SK-N-SH (cell line): ENCODE data around the gene EDEM2. TPM values are rescaled to one million over a fixed set of nuclear protein-coding genes. Genes with fewer than 3 reads are reported as not detected.
"Not testable (repeated sequence)": the region's sequence is repeated elsewhere in the genome, so short reads cannot be mapped to it uniquely, and the experiment has no call there.

Experiments used
- CTCF ChIA-PET: fragments of 300-600, 350-600 bp; formaldehyde crosslinking; extraction: SDS; loops from one replicate; lab custom pipeline; 2021; lab: Yijun Ruan, JAX
- POLR2A ChIA-PET: fragments of 350-600 bp; sonication (Branson Sonifier 250); formaldehyde crosslinking; extraction: SDS; loops from one replicate; lab custom pipeline; 2020; ENCODE audit warnings: antibody characterized with exemption, inconsistent platforms; lab: Yijun Ruan, JAX
- DNase-seq: peaks from one replicate; pipeline ENCODE4 v3.0.0; 2012
- H2AFZ ChIP-seq: fragments of 200-600 bp; sonication (generic); 2 replicates; pipeline ENCODE4 v1.8.1; 2016; ENCODE audit warnings: antibody characterized with exemption, mild to moderate bottlenecking, low read depth
- H3F3A ChIP-seq: fragments of 200-600 bp; sonication (generic); replicated peaks from 2 replicates; pipeline ENCODE3; 2016; ENCODE audit warnings: antibody characterized with exemption, mild to moderate bottlenecking; ENCODE audit not compliant: insufficient read depth
- H3K27ac ChIP-seq, 2 experiments: fragments of 200-500 bp in 1 of 2; fragments of 200-600 bp in 1 of 2; sonication (Bioruptor generic) in 1 of 2; sonication (generic), shearing (Covaris generic) in 1 of 2; 2 replicates each; pipeline versions ENCODE4 v1.5.1 to v1.6.1; 2014 to 2016; ENCODE audit warnings: low read depth in 2 of 2, inconsistent platforms in 1 of 2, low read length in 1 of 2, mild to moderate bottlenecking in 1 of 2, mixed read lengths in 1 of 2
- H3K27me3 ChIP-seq: fragments of 200-600 bp; sonication (generic), shearing (Covaris generic); 2 replicates; pipeline ENCODE4 v1.6.1; 2016; ENCODE audit warnings: mixed run types; ENCODE audit not compliant: insufficient read depth
- H3K36me3 ChIP-seq, 2 experiments: fragments of 200-500 bp in 1 of 2; fragments of 200-600 bp in 1 of 2; sonication (Bioruptor generic) in 1 of 2; sonication (generic) in 1 of 2; replicated peaks in 1 of 2; 2 replicates each; pipeline versions ENCODE3 to v1.5.1; 2014 to 2016; ENCODE audit warnings: low read length in 1 of 2, mild to moderate bottlenecking in 1 of 2; ENCODE audit not compliant: insufficient read depth in 2 of 2, control insufficient read depth in 1 of 2
- H3K4me1 ChIP-seq, 2 experiments: fragments of 200-500 bp in 1 of 2; fragments of 200-600 bp in 1 of 2; sonication (Bioruptor generic) in 1 of 2; sonication (generic), shearing (Covaris generic) in 1 of 2; 2 replicates each; pipeline versions ENCODE4 v1.5.1 to v1.6.1; 2014 to 2016; ENCODE audit warnings: low read depth in 1 of 2, low read length in 1 of 2, mixed run types in 1 of 2; ENCODE audit not compliant: insufficient read depth in 2 of 2, control insufficient read depth in 1 of 2
- H3K4me2 ChIP-seq: fragments of 200-600 bp; sonication (generic), shearing (Covaris generic); 2 replicates; pipeline ENCODE4 v1.6.1; 2017; ENCODE audit warnings: mixed run types
- H3K4me3 ChIP-seq, 2 experiments: fragments of 200-500 bp in 1 of 2; fragments of 200-600 bp in 1 of 2; sonication (Bioruptor generic) in 1 of 2; sonication (generic), shearing (Covaris generic) in 1 of 2; 2 replicates each; pipeline versions ENCODE4 v1.5.1 to v1.8.1; 2014 to 2016; ENCODE audit warnings: low read depth in 2 of 2, inconsistent platforms in 1 of 2, low read length in 1 of 2, mild to moderate bottlenecking in 1 of 2, mixed read lengths in 1 of 2, moderate library complexity in 1 of 2
- H3K79me2 ChIP-seq: fragments of 200-600 bp; sonication (generic); 2 replicates; pipeline ENCODE4 v1.8.1; 2017; ENCODE audit warnings: mild to moderate bottlenecking; ENCODE audit not compliant: insufficient read depth
- H3K9ac ChIP-seq: fragments of 200-600 bp; sonication (generic); 2 replicates; pipeline ENCODE4 v1.6.1; 2017; ENCODE audit warnings: mixed run types
- H3K9me2 ChIP-seq: fragments of 200-600 bp; sonication (generic); 2 replicates; pipeline ENCODE4 v1.6.1; 2017; ENCODE audit warnings: mixed run types
- H3K9me3 ChIP-seq: fragments of 200-600 bp; sonication (generic); 2 replicates; pipeline ENCODE4 v1.6.1; 2017; ENCODE audit warnings: mixed run types, mild to moderate bottlenecking, moderate library complexity
- H4K20me1 ChIP-seq: fragments of 200-600 bp; sonication (generic); 2 replicates; pipeline ENCODE4 v1.6.1; 2017; ENCODE audit warnings: mild to moderate bottlenecking, mixed run types; ENCODE audit not compliant: insufficient read depth
- CHD2 ChIP-seq: fragments of 150-350 bp; IDR thresholded peaks from 2 replicates; pipeline ENCODE4 v1.6.1; 2018; ENCODE audit warnings: low read length; ENCODE audit not compliant: partially characterized antibody
- ELF1 ChIP-seq: IDR thresholded peaks from 2 replicates; pipeline ENCODE4 v1.4.0; 2012
- FOXJ3 ChIP-seq: sonication (generic); formaldehyde crosslinking; IDR thresholded peaks from 2 replicates; pipeline ENCODE4 v1.5.1; 2020; ENCODE audit warnings: mild to moderate bottlenecking, missing genetic modification reagents
- GABPA ChIP-seq: IDR thresholded peaks from 2 replicates; pipeline ENCODE4 v1.4.0; 2012; ENCODE audit warnings: low read depth, mild to moderate bottlenecking
- GATA2 ChIP-seq: sonication (generic); formaldehyde crosslinking; IDR thresholded peaks from 2 replicates; pipeline ENCODE4 v1.5.0; 2020; ENCODE audit warnings: mild to moderate bottlenecking, missing genetic modification reagents
- JUND ChIP-seq: IDR thresholded peaks from 2 replicates; pipeline ENCODE4 v1.4.0; 2012
- MEF2A ChIP-seq: IDR thresholded peaks from 2 replicates; pipeline ENCODE4 v1.4.0; 2012; ENCODE audit warnings: low read depth, borderline replicate concordance
- MXI1 ChIP-seq: IDR thresholded peaks from 2 replicates; pipeline ENCODE4 v1.6.1; 2012; ENCODE audit warnings: mild to moderate bottlenecking, low read depth, low read length, improper control_type of control experiment
- NFIC ChIP-seq: IDR thresholded peaks from 2 replicates; pipeline ENCODE4 v1.4.0; 2012; ENCODE audit warnings: borderline replicate concordance
- POLR2AphosphoS5 ChIP-seq: IDR thresholded peaks from 2 replicates; pipeline ENCODE4 v1.6.1; 2012; ENCODE audit warnings: low read depth, low read length
- RAD21 ChIP-seq: IDR thresholded peaks from 2 replicates; pipeline ENCODE4 v1.6.1; 2012; ENCODE audit warnings: mild to moderate bottlenecking, low read length
- RFX5 ChIP-seq: IDR thresholded peaks from 2 replicates; pipeline ENCODE4 v1.6.1; 2012; ENCODE audit warnings: mild to moderate bottlenecking, improper control_type of control experiment, low read length
- SMC3 ChIP-seq: IDR thresholded peaks from 2 replicates; pipeline ENCODE4 v1.6.1; 2012; ENCODE audit warnings: low read depth, low read length, improper control_type of control experiment
- TCF12 ChIP-seq: IDR thresholded peaks from 2 replicates; pipeline ENCODE4 v1.4.0; 2012
- WGBS: methylation state at CpG from one replicate; pipeline ENCODE4 v1.1.6; 2017; ENCODE audit warnings: low lambda C conversion rate; 5-methylcytosine and 5-hydroxymethylcytosine counted together
- polyA plus RNA-seq, 3 experiments: library from polyadenylated mRNA; depleted of rRNA; stranded (reverse); fragments of >200 nt; gene quantifications; 2 replicates each; pipeline ENCODE4 v1.2.3, GENCODE V29; 2012
- TF ChIP-seq, protein P1 (sequence below): IDR thresholded peaks from 2 replicates; pipeline ENCODE4 v1.4.0; 2012; ENCODE audit warnings: low read depth, borderline replicate concordance

The EDEM2 gene
- polyA plus RNA-seq, 1 of the 3 experiments (the other 2 are of a cell fraction), result 34.3 TPM

- CTCF ChIA-PET, result interaction anchor here (0.7 to 2.1 kb wide), 7 partner anchors 9 to 69 kb away, joined by 3 to 9 read pairs (median 4); partner anchors contain the start of gene EDEM2
- Histone ChIP-seq H4K20me1 (no peaks in the 10 kb centered on the region), H3K4me2 (no peak overlapping the region), H3K36me3 (no peaks in the 10 kb centered on the region), H3K27me3 (no peaks in the 10 kb centered on the region), H3K4me3 (no peak overlapping the region), H3F3A (peaks cover 4% of the 10 kb centered on the region), H3K9ac (no peak overlapping the region), H3K4me1 (peaks cover 0 to 6% of the 10 kb centered on the region in 2 experiments; a peak in 1 of 4 replicates), H2AFZ (peak overlapping the region; percentile 37; the same call in 1 of the 2 replicates), H3K27ac (peak overlapping the region in 1 of 2 experiments; percentile 79; a peak in 2 of 4 replicates), H3K9me3 (no peaks in the 10 kb centered on the region)
- no peak for DNase-seq
- 95% methylated on average over 4 of the region's 4 CpGs for WGBS
- POLR2A ChIA-PET, result interaction anchor here (0.7 to 1.6 kb wide), 2 partner anchors 18 to 19 kb away, joined by 3 to 6 read pairs; partner anchors contain the start of gene EDEM2
- TF ChIP-seq GATA2 (no peak), SMC3 (no peak), GABPA (no peak)
- TF ChIP-seq, all 33 proteins: peak for 0
- Histone ChIP-seq H3K79me2 (no peaks in the 10 kb centered on the region), H3K9me2 (no peaks in the 10 kb centered on the region)
Observed at GRCh38 chr20:35165221-35166185, 18.4 kb upstream of the EDEM2 start.

DNA sequence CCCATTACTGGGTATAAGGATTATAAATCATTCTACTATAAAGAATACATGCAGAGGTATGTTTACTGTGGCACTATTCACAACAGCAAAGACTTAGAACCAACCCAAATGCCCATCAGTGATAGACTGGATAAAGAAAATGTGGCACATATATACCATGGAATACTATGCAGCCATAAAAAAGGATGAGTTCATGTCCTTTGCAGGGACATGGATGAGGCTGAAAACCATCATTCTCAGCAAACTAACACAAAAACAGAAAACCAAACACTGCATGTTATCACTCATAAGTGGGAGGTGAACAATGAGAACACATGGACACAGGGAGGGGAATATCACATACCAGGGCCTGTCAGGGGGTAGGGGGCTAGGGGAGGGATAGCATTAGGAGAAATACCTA lies 17.4 kb upstream of the EDEM2 start:
- H3K4me2 ChIP-seq, H3K9me2 ChIP-seq, H3K9ac ChIP-seq, CTCF ChIA-PET, H3F3A ChIP-seq, H3K27ac ChIP-seq, H2AFZ ChIP-seq, H3K9me3 ChIP-seq, H3K4me3 ChIP-seq, POLR2A ChIA-PET, DNase-seq, H4K20me1 ChIP-seq, H3K4me1 ChIP-seq, H3K27me3 ChIP-seq, H3K36me3 ChIP-seq, H3K79me2 ChIP-seq: not testable (repeated sequence)

GRCh38 chr20:35160341-35160740 lies 13.2 kb upstream of the EDEM2 start:
- H3K36me3 ChIP-seq, H3K9ac ChIP-seq, H3K27ac ChIP-seq, H3K4me2 ChIP-seq, H4K20me1 ChIP-seq, CTCF ChIA-PET, DNase-seq, H2AFZ ChIP-seq, H3K79me2 ChIP-seq, H3F3A ChIP-seq, H3K9me2 ChIP-seq, H3K27me3 ChIP-seq, POLR2A ChIA-PET, H3K4me3 ChIP-seq, H3K9me3 ChIP-seq, H3K4me1 ChIP-seq: not testable (repeated sequence)
- 83% methylated on average over 5 of the region's 5 CpGs for WGBS

- Histone ChIP-seq H3K4me3 (no peak overlapping the region), H3K36me3 (no peaks in the 10 kb centered on the region), H3K9ac (no peak overlapping the region), H4K20me1 (no peaks in the 10 kb centered on the region), H3K9me3 (no peaks in the 10 kb centered on the region), H3K4me1 (no peaks in the 10 kb centered on the region), H2AFZ (no peak overlapping the region), H3K79me2 (no peaks in the 10 kb centered on the region), H3K27ac (no peak overlapping the region), H3F3A (no peaks in the 10 kb centered on the region), H3K27me3 (no peaks in the 10 kb centered on the region), H3K9me2 (no peaks in the 10 kb centered on the region), H3K4me2 (no peak overlapping the region)
- WGBS, result 82% methylated on average over 6 of the region's 6 CpGs
- DNase-seq, result no peak
- POLR2A ChIA-PET, result no interaction called here
- CTCF ChIA-PET, result interaction anchor here (0.7 to 1.2 kb wide), 2 partner anchors 9 to 12 kb away, joined by 3 to 5 read pairs; no protein-coding TSS in a partner anchor
- TF ChIP-seq JUND (no peak), FOXJ3 (CRISPR knock-in tag) (no peak), POLR2AphosphoS5 (no peak), MXI1 (no peak), CHD2 (no peak), RFX5 (no peak), MEF2A (no peak), ELF1 (no peak), NFIC (no peak), RAD21 (no peak), GATA2 (no peak), TCF12 (no peak)
- TF ChIP-seq, protein P1, sequence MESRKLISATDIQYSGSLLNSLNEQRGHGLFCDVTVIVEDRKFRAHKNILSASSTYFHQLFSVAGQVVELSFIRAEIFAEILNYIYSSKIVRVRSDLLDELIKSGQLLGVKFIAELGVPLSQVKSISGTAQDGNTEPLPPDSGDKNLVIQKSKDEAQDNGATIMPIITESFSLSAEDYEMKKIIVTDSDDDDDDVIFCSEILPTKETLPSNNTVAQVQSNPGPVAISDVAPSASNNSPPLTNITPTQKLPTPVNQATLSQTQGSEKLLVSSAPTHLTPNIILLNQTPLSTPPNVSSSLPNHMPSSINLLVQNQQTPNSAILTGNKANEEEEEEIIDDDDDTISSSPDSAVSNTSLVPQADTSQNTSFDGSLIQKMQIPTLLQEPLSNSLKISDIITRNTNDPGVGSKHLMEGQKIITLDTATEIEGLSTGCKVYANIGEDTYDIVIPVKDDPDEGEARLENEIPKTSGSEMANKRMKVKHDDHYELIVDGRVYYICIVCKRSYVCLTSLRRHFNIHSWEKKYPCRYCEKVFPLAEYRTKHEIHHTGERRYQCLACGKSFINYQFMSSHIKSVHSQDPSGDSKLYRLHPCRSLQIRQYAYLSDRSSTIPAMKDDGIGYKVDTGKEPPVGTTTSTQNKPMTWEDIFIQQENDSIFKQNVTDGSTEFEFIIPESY, result no peak
Observed at GRCh38 chr20:35156978-35157377, 9.8 kb upstream of the EDEM2 start.
